HG03135 (cell line): Measurements from ENCODE around the gene PTPRD.
"Not testable (repeated sequence)": the region's sequence is repeated elsewhere in the genome, so short reads cannot be mapped to it uniquely, and the experiment has no call there.

ENCODE experiments used
- ATAC-seq: cut with Tn5 transposase; IDR thresholded peaks from one replicate; pipeline ENCODE4 v1.9.1; 2021; ENCODE audit warnings: mild to moderate bottlenecking, moderate library complexity; ENCODE audit not compliant: unreplicated experiment

The PTPRD gene

GRCh38 chr9:9998491-9999287 lies 614.1 kb downstream of the PTPRD start:
- ATAC-seq = no peak

GRCh38 chr9:9997585-9997984 lies 615.2 kb downstream of the PTPRD start:
- no peak for ATAC-seq

- ATAC-seq = no peak
Measured at GRCh38 chr9:9996259-9996658, 616.5 kb downstream of the PTPRD start.

DNA sequence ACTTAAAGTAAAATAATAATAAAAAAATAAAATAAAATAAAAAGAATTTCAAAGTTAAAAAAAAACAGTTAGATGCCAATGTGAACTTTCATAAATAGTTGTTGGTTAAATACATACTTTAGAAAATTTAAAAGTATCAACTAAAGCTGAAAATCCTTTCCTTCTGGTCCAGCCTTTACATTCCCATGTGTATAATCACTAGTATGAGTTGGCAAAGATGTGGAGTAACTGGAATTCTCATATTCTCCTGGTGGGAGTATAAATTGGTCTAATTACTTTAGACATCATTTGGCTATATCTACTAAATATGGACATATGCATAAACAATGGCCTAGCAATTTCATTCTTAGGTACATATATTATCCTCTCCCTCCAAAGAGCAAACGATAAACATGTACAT lies 619.9 kb downstream of the PTPRD start:
- ATAC-seq = no peak

GRCh38 chr9:9973062-9973461 lies 639.7 kb downstream of the PTPRD start:
- ATAC-seq = no peak

GRCh38 chr9:9970514-9970913 lies 642.3 kb downstream of the PTPRD start:
- ATAC-seq = no peak

- no peak for ATAC-seq
Measured at GRCh38 chr9:9963841-9964240, 649.0 kb downstream of the PTPRD start.

GRCh38 chr9:9961934-9962333 lies 650.9 kb downstream of the PTPRD start:
- no peak for ATAC-seq

DNA sequence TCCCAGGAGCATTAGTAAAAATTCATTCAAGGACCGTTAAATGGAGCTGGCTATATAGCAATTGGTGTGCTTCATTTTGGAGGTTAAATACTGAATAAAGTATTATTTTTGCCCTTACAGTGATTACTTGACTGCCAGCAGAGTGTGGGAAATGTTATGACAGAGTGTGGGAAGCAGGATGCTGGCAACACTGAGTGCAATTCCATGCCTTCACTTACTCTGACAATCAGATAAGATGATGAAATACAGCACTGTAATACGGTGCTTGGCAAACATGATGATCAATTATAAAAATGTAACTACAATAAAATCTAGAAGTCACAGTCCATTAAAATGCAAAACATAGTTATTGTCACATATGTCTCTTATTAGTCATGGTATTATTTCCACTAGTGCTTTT lies 651.3 kb downstream of the PTPRD start:
- no peak for ATAC-seq

GRCh38 chr9:9951556-9952160 lies 661.1 kb downstream of the PTPRD start:
- no peak for ATAC-seq

DNA sequence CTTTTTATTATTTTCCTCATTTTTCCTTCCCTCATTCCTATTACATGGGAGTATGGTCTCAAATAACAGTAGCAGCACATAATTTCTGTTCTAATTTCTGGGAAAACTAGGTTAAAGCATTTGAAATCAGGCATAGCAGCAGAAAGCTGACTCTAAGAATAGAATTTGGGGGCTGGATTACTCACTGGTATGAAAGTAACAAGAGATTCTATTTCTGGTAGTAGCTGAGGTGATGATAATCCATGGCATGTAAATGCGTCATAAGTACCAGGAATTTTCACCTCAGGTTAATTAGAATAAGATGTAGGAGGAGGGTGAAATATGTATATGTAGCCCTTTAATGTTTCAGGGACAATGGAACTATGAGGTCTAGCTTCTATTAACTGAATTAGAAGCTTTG lies 662.0 kb downstream of the PTPRD start:
- no peak for ATAC-seq

DNA sequence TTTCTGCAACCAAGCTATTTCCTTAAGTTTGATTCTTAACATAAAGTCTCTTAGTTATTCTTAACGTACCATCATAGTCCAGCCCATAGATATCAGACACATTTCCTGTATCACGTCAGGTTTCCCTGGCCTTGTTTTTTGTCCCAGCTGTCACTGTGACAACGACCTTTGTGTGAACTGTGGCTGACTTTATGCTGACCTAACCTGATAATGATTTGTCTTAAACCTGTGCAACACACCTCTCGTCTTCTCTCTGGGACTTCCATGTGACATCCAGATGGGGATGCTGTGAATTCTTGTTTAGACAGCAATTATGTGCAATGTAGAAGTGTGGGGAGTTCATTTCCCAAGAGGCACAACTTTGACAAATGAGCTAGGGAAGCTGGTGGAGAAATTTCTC lies 662.8 kb downstream of the PTPRD start:
- ATAC-seq = no peak

- ATAC-seq = no peak
Measured at GRCh38 chr9:9949368-9949767, 663.4 kb downstream of the PTPRD start.

DNA sequence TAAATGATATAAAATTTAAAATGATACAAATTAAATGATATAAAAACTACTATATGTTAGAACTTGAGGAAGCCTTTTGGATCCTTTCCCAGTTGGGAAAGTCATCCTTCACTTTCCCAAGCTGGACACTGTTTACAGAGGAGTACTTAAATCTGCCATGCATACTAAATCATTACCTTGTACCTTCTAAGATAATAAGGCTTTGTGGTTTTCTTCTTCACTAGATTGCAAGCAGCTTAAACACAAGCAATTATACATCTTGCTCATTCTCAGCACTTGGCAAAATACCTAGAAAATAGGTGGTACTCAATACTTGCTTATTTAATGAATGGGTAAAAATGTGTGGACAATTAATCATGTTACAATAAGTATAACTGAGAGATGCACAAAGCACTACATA lies 666.8 kb downstream of the PTPRD start:
- ATAC-seq = no peak

DNA sequence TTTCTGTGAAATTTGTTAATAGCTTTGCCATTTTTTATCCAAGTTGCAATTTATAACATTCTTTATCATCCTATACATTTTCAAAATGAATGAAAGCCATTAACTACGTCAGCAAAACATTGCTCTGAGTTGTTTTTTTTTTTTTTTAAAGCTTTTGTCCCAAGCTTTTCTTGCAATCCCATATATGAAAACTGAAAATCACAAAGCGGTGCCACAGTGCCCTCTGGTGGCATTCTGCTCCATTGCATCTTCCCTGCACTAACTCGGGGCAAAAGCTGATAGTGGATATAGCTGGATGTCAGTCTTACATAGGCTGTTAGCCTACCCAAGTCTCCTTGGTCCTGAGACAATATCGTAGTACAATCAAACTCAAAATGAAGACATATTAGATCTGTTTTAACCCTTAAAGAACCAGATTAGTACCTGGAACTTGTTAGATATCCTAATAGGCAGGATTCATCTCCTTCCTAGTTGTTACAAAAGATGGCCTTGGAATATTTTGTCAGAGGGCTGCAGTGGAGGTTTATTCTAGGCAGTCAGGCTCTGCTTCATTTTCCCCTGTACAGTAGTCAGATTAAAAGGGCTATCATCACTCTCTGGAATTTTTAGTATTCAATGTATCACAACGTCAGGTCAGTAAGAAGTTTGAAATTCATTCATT lies 669.9 kb downstream of the PTPRD start:
- peak; percentile 78 for ATAC-seq

- no peak for ATAC-seq
Measured at GRCh38 chr9:9938432-9938831, 674.4 kb downstream of the PTPRD start.

DNA sequence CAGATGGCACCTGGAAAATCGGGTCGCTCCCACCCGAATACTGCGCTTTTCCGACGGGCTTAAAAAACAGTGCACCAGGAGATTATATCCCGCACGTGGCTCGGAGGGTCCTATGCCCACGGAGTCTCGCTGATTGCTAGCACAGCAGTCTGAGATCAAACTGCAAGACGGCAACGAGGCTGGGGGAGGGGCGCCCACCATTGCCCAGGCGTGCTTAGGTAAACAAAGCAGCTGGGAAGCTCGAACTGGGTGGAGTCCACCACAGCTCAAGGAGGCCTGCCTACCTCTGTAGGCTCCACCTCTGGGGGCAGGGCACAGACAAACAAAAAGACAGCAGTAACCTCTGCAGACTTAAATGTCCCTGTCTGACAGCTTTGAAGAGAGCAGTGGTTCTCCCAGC lies 681.3 kb downstream of the PTPRD start:
- not testable (repeated sequence) for ATAC-seq

GRCh38 chr9:9924376-9924775 lies 688.4 kb downstream of the PTPRD start:
- no peak for ATAC-seq

DNA sequence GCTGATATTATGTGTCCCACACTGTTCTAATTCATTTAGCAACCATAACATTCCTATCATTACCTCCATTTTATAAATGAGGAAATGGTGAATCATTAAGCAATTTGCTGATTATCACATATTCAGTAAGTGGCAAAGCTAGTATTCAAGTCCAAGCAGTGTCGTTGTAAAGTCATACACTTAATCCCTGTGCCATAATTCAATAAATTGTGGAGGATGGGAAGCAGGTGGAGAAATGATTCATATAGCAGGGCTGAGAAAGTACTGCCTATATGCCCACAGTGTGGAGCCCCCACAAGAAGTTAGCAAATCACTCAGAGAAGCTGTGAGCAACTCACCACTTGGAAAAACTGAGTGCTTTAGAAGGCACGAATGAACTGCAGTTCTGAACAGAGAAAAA lies 691.0 kb downstream of the PTPRD start:
- no peak for ATAC-seq

GRCh38 chr9:9920425-9921060 lies 692.3 kb downstream of the PTPRD start:
- ATAC-seq = no peak

GRCh38 chr9:9919174-9919775 lies 693.5 kb downstream of the PTPRD start:
- ATAC-seq = no peak
